ENCODE results near the gene SYNE3.

The SYNE3 gene

DNA sequence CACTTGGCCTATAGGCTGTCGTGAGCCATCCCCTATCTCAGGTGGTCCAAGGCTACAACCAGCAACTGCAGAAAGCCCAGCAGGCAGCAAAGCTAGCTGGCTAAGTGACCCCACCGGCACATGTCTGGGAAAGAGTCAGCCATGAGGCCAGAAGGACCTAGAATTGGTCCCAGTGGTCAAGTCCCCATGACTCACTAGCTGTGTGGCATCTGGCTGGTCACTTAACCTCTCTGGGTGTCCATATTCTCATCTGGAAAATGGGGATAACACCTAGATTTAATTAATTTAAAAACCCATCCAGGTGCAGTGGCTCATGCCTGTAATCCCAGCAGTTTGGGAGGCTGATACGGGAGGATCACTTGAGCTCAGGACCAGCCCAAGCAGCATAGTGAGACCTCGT, 37.6 kb downstream of the SYNE3 start:
- TF ChIP-seq CTCF (IDR thresholded peaks at IDR 0.05; ENCODE audit: borderline replicate concordance, insufficient read depth, low read depth, low read length), result no peak
- no peak overlapping the region for H3K4me3 ChIP-seq (ENCODE audit: low read depth, low read length)

- TF ChIP-seq CTCF (IDR thresholded peaks at IDR 0.05; ENCODE audit: borderline replicate concordance, insufficient read depth, low read depth, low read length), result no peak
- H3K4me3 ChIP-seq (ENCODE audit: low read depth, low read length), result no peak overlapping the region
Measured at GRCh38 chr14:95478309-95478708, 38.1 kb downstream of the SYNE3 start.

DNA sequence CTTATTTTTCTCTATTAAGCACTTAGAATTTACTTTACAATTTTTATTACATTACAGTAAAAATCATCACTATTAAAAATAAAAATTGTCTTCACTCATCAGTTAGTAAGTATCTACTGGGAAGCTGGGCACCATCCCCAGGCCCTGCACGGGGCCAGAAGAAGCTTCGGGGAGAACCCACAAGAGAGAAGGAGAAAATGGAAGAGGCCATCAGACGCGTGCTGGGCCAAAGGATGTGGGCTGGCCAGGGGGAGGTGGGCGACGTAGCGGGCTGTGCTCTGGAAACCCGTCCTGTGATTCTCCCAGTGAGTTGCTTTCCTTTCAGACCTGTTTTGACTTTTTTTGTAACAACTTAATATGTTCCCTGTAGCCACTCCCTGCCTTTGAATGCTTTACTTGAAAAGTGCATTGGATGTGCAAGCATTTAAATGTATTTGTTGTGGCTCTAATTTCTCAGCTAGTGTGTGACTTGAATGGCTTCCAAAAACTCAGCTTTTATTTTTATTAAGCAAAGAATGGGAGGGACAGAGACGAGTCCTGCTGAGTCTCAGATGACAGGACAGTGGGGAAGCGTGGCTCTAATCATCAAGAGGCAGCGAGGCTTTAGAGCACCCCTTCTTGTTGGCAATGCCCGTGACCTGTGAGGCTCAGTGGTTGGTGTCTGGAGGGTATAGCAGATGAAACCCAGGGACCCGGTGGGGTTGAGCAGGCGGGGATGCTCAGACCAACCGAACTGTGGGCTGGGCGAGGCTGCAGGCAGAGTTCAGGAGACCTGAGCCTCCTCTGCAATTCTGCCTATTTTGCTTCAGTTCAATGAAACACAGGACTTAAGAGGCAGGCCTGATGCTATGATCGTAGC, 38.8 kb downstream of the SYNE3 start:
- no peak overlapping the region for H3K4me3 ChIP-seq (ENCODE audit: low read depth, low read length)
- no peak for TF ChIP-seq CTCF (IDR thresholded peaks at IDR 0.05; ENCODE audit: borderline replicate concordance, insufficient read depth, low read depth, low read length)

GRCh38 chr14:95476747-95477146, 39.7 kb downstream of the SYNE3 start:
- no peak for TF ChIP-seq CTCF (IDR thresholded peaks at IDR 0.05; ENCODE audit: borderline replicate concordance, insufficient read depth, low read depth, low read length)
- no peak overlapping the region for H3K4me3 ChIP-seq (ENCODE audit: low read depth, low read length)

- H3K4me3 ChIP-seq (ENCODE audit: low read depth, low read length), result no peak overlapping the region
- no peak for TF ChIP-seq CTCF (IDR thresholded peaks at IDR 0.05; ENCODE audit: borderline replicate concordance, insufficient read depth, low read depth, low read length)
Measured at GRCh38 chr14:95475540-95476240, 40.8 kb downstream of the SYNE3 start.

- TF ChIP-seq CTCF (IDR thresholded peaks at IDR 0.05; ENCODE audit: borderline replicate concordance, insufficient read depth, low read depth, low read length), result no peak
- no peak overlapping the region for H3K4me3 ChIP-seq (ENCODE audit: low read depth, low read length)
Measured at GRCh38 chr14:95474941-95475340, 41.5 kb downstream of the SYNE3 start.

DNA sequence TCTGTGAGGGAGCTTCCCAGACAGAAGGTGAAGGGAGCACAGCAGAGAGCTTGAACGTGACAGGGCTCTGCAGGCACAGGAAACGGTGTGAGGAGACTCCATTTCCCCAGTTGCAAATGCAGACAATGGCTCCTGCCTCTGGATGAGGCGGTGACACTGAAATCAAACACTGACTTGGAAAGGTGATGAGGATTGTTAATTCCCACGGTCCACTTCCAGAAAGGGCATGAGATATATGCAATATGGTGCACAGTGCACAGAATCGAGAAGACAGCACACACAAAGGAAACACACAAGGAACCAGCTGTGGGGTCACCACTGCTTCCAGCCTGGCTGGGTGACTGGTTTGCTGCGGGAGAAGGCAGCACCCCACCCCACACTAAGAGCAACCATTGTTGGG, 42.0 kb downstream of the SYNE3 start:
- no peak overlapping the region for H3K4me3 ChIP-seq (ENCODE audit: low read depth, low read length)
- no peak for TF ChIP-seq CTCF (IDR thresholded peaks at IDR 0.05; ENCODE audit: borderline replicate concordance, insufficient read depth, low read depth, low read length)

Measured in GM12875 (cell line).